ENCODE measurements around the gene CBY1. TPM values are rescaled to one million over a fixed set of nuclear protein-coding genes. Genes with fewer than 3 reads are reported as not detected.
A peak's percentile ranks its signal among the peaks of the same experiment; 100 is the strongest.

The CBY1 gene
- total and polyA plus RNA-seq, 9 of the 15 experiments (the other 6 are each of a cell fraction or from before 2014, with no cell fraction given): 5.7 to 19.7 (median 10.8) TPM

GRCh38 chr22:38675833-38676232 lies 19.4 kb downstream of the CBY1 start:
- H3K4me2 ChIP-seq (ENCODE audit: insufficient read depth, low read length): no peak overlapping the region
- no peak for ATAC-seq
- H3K27me3 ChIP-seq (ENCODE audit: control insufficient read depth in 2 of 2, insufficient read depth in 2 of 2, low read length in 2 of 2): no peaks in the 10 kb centered on the region
- intact Hi-C loops (cut with micrococcal nuclease): no loop called here
- FAIRE-seq: peak; percentile 26
- H3K9ac ChIP-seq (ENCODE audit: insufficient read depth in 1 of 2, low read depth in 2 of 2, low read length in 2 of 2): no peak overlapping the region
- no peaks in the 10 kb centered on the region for H3K9me3 ChIP-seq (replicated peaks; ENCODE audit: control insufficient read depth, insufficient read depth, low read depth, low read length)
- no peaks in the 10 kb centered on the region for H4K20me1 ChIP-seq (replicated peaks; ENCODE audit: control insufficient read depth, insufficient read depth, low read length)
- BruUV-seq (replicated peaks): no TSS peak
- no peak overlapping the region for H3K4me3 ChIP-seq
- peak in 1 of 4 experiments; percentile 28 for DNase-seq (ENCODE audit: extremely low read depth in 1 of 4, low spot score in 3 of 4)
- no peaks in the 10 kb centered on the region for H3K9me1 ChIP-seq (ENCODE audit: control insufficient read depth, insufficient read depth, low read length)
- ChIA-PET CTCF (ENCODE audit: low intra/inter-chr PET ratio) (no interaction called here), POLR2A (interaction anchor here (1.1 to 1.7 kb wide), 3 partner anchors 8 to 85 kb away, joined by 3 to 6 read pairs (median 5); no protein-coding TSS in a partner anchor)
- 31% methylated on average over 3 of the region's 3 CpGs for WGBS (ENCODE audit: insufficient coverage, low coverage, missing lambda C conversion rate)
- peaks cover 9% of the 10 kb centered on the region; the same call in 2 of the 3 replicates for H3K36me3 ChIP-seq (ENCODE audit: control insufficient read depth, insufficient read depth, low read length)
- no peaks in the 10 kb centered on the region for H3K79me2 ChIP-seq (ENCODE audit: control insufficient read depth, insufficient read depth, low read length)
- no peak overlapping the region for H3K27ac ChIP-seq (ENCODE audit: extremely low read depth, low read depth, low read length)
- no peak overlapping the region for H2AFZ ChIP-seq (ENCODE audit: low read depth, low read length)
- H3K4me1 ChIP-seq (replicated peaks in 1 of 2; ENCODE audit: control insufficient read depth in 2 of 2, insufficient read depth in 2 of 2, low read length in 2 of 2): peaks cover 0 to 6% of the 10 kb centered on the region in 2 experiments; a peak in 3 of 5 replicates
- in situ Hi-C loops (cut with MboI): no loop called here
- peak; percentile 40; the same call in 1 of the 2 replicates for TF ChIP-seq CBFA2T3 (IDR thresholded peaks at IDR 0.05)
- TF ChIP-seq CBFA2T2 (conservative IDR thresholded peaks at IDR 0.05): 0 out of 2 replicates have a peak, but pooled peaks have one; percentile 17
- peak; percentile 51 for TF ChIP-seq TCF3 (CRISPR knock-in tag; IDR thresholded peaks at IDR 0.05)
- TF ChIP-seq MGA (IDR thresholded peaks at IDR 0.05): no peak
